Fibroblast of lung (primary cell): Measurements from ENCODE around the gene EYA3. TPM values are rescaled to one million over a fixed set of nuclear protein-coding genes. Genes with fewer than 3 reads are reported as not detected.

Experiments
- DNase-seq, 2 donors: peaks; one replicate each; pipeline versions ENCODE4 v3.0.0 to v3.0.0-alpha.2; 2010; ENCODE audit warnings: low read depth in 2 of 2
- H2AFZ ChIP-seq: 2 replicates; pipeline ENCODE4 v1.5.1; 2012; ENCODE audit warnings: low read length, control low read depth, inconsistent platforms
- H3K27ac ChIP-seq: 2 replicates; pipeline ENCODE4 v1.5.1; 2011; ENCODE audit warnings: low read length, control low read depth; ENCODE audit not compliant: insufficient read depth
- H3K27me3 ChIP-seq: 2 replicates; pipeline ENCODE4 v1.5.1; 2011; ENCODE audit warnings: mild to moderate bottlenecking, low read length; ENCODE audit not compliant: control insufficient read depth, insufficient read depth
- H3K36me3 ChIP-seq: 2 replicates; pipeline ENCODE4 v1.5.1; 2011; ENCODE audit warnings: low read length; ENCODE audit not compliant: control insufficient read depth, insufficient read depth
- H3K4me1 ChIP-seq: 2 replicates; pipeline ENCODE4 v1.5.1; 2011; ENCODE audit warnings: low read length; ENCODE audit not compliant: control insufficient read depth, insufficient read depth; ENCODE audit errors: extremely low read depth
- H3K4me2 ChIP-seq: 2 replicates; pipeline ENCODE4 v1.5.1; 2011; ENCODE audit warnings: low read length, control low read depth; ENCODE audit not compliant: insufficient read depth; ENCODE audit errors: extremely low read depth
- H3K4me3 ChIP-seq, 4 experiments: fragments of 200-600 bp in 1 of 4; sonication (generic) in 1 of 4; replicated peaks in 1 of 4; 2 replicates each; pipeline ENCODE4 v1.5.1; 2011 to 2016; ENCODE audit warnings: low read length in 4 of 4, low read depth in 3 of 4, mild to moderate bottlenecking in 3 of 4, control low read depth in 2 of 4, inconsistent platforms in 1 of 4, mixed read lengths in 1 of 4; ENCODE audit not compliant: insufficient read depth in 1 of 4; ENCODE audit errors: control extremely low read depth in 1 of 4
- H3K79me2 ChIP-seq: 2 replicates; pipeline ENCODE4 v1.5.1; 2012; ENCODE audit warnings: mild to moderate bottlenecking, low read length, inconsistent platforms; ENCODE audit not compliant: control insufficient read depth, insufficient read depth
- H3K9ac ChIP-seq: 2 replicates; pipeline ENCODE4 v1.5.1; 2011; ENCODE audit warnings: mild to moderate bottlenecking, low read length, control low read depth; ENCODE audit not compliant: insufficient read depth
- H3K9me3 ChIP-seq: 2 replicates; pipeline ENCODE4 v1.5.1; 2012; ENCODE audit warnings: low read depth, low read length; ENCODE audit not compliant: control insufficient read depth, insufficient read depth
- H4K20me1 ChIP-seq: 2 replicates; pipeline ENCODE4 v1.5.1; 2011; ENCODE audit warnings: low read length; ENCODE audit not compliant: control insufficient read depth, insufficient read depth; ENCODE audit errors: extremely low read depth
- CTCF ChIP-seq, 2 donors: IDR thresholded peaks in 1 of 2; conservative IDR thresholded peaks in 1 of 2; 1 replicate in 1 of 2; 2 replicates in 1 of 2; pipeline ENCODE4 v1.5.1; 2011 to 2012; ENCODE audit warnings: low read length in 2 of 2, control low read depth in 1 of 2, inconsistent platforms in 1 of 2, low read depth in 1 of 2, mild to moderate bottlenecking in 1 of 2
- EZH2 ChIP-seq: IDR thresholded peaks from 2 replicates; pipeline ENCODE4 v1.5.1; 2012; ENCODE audit warnings: low read length, control low read depth, mild to moderate bottlenecking; ENCODE audit errors: missing control alignments
- polyA plus RNA-seq, 2 donors: library from polyadenylated mRNA; depleted of rRNA in 1 of 2; stranded (reverse) in 1 of 2; unstranded in 1 of 2; fragments of >200 nt; gene quantifications; 2 replicates each; pipeline ENCODE4 v1.2.1, GENCODE V29; 2011 to 2012; ENCODE audit warnings: missing spikeins in 1 of 2
- total RNA-seq: library from RNA; depleted of rRNA; stranded (reverse); fragments of >200 nt; gene quantifications from 2 replicates; pipeline ENCODE4 v1.2.1, GENCODE V29; 2014

The EYA3 gene
- total and polyA plus RNA-seq, 2 donors (not counting 1 experiment from before 2014, with no cell fraction given) = 11.2 to 17.5 TPM

- Histone ChIP-seq H3K4me2 (no peak overlapping the region), H4K20me1 (no peaks in the 10 kb centered on the region), H3K9ac (no peak overlapping the region), H3K36me3 (no peaks in the 10 kb centered on the region), H3K9me3 (no peaks in the 10 kb centered on the region), H3K79me2 (no peaks in the 10 kb centered on the region), H3K4me3 (no peak overlapping the region), H3K4me1 (peaks cover 4% of the 10 kb centered on the region), H2AFZ (no peak overlapping the region), H3K27ac (no peak overlapping the region), H3K27me3 (no peaks in the 10 kb centered on the region)
- TF ChIP-seq EZH2 (no peak), CTCF (conservative IDR thresholded peaks at IDR 0.05 in 1 of 2, IDR thresholded peaks at IDR 0.05 in 1 of 2; ENCODE audit: low read depth in 1 of 2, low read length in 2 of 2) (no peak)
- DNase-seq = peak in 1 of 2 donors; percentile 72
Measured at GRCh38 chr1:28122183-28122582, 33.8 kb upstream of the EYA3 start.

- H3K27ac ChIP-seq = no peak overlapping the region
Measured at GRCh38 chr1:28119556-28119955, 31.1 kb upstream of the EYA3 start.

GRCh38 chr1:28118640-28119307 lies 30.4 kb upstream of the EYA3 start:
- H3K27me3 ChIP-seq = no peaks in the 10 kb centered on the region
- no peak overlapping the region for H2AFZ ChIP-seq
- peaks cover 4% of the 10 kb centered on the region for H3K4me1 ChIP-seq
- peak in 1 of 2 donors; percentile 35 for DNase-seq
- no peak for TF ChIP-seq EZH2
- TF ChIP-seq CTCF (conservative IDR thresholded peaks at IDR 0.05 in 1 of 2, IDR thresholded peaks at IDR 0.05 in 1 of 2; ENCODE audit: low read depth in 1 of 2, low read length in 2 of 2) = no peak
- H3K9me3 ChIP-seq = no peaks in the 10 kb centered on the region
- no peaks in the 10 kb centered on the region for H4K20me1 ChIP-seq
- H3K79me2 ChIP-seq = no peaks in the 10 kb centered on the region
- no peak overlapping the region for H3K4me3 ChIP-seq
- no peak overlapping the region for H3K9ac ChIP-seq
- H3K27ac ChIP-seq = no peak overlapping the region
- H3K36me3 ChIP-seq = no peaks in the 10 kb centered on the region
- no peak overlapping the region for H3K4me2 ChIP-seq

More at GRCh38 chr1:28119556-28119955, 31.1 kb upstream of the EYA3 start:
- DNase-seq = no peak
- H3K36me3 ChIP-seq = no peaks in the 10 kb centered on the region
- H4K20me1 ChIP-seq = no peaks in the 10 kb centered on the region
- H3K9me3 ChIP-seq = no peaks in the 10 kb centered on the region
- no peak overlapping the region for H2AFZ ChIP-seq
- H3K79me2 ChIP-seq = no peaks in the 10 kb centered on the region
- H3K27me3 ChIP-seq = no peaks in the 10 kb centered on the region
- H3K9ac ChIP-seq = no peak overlapping the region
- no peak overlapping the region for H3K4me3 ChIP-seq
- H3K4me2 ChIP-seq = no peak overlapping the region
- peaks cover 4% of the 10 kb centered on the region for H3K4me1 ChIP-seq
- TF ChIP-seq CTCF (conservative IDR thresholded peaks at IDR 0.05 in 1 of 2, IDR thresholded peaks at IDR 0.05 in 1 of 2; ENCODE audit: low read depth in 1 of 2, low read length in 2 of 2) (no peak), EZH2 (no peak)
